ENCODE measurements around the gene EFNA5. TPM values are rescaled to one million over a fixed set of nuclear protein-coding genes. Genes with fewer than 3 reads are reported as not detected.

Gene EFNA5
- polyA plus RNA-seq, 3 donors, result 0.74 to 5.4 (median 2.8) TPM

GRCh38 chr5:107653685-107654084 lies 17.1 kb downstream of the EFNA5 start:
- H3K27ac ChIP-seq (ENCODE audit: low read depth, low read length), result no peak overlapping the region
- 40 to 78% (median 71%) methylated on average over 2 of the region's 2 CpGs for WGBS, 3 donors

GRCh38 chr5:107652839-107653607 lies 17.7 kb downstream of the EFNA5 start:
- 54 to 70% (median 69%) methylated on average over 4 of the region's 4 CpGs for WGBS, 3 donors
- H3K27ac ChIP-seq (ENCODE audit: low read depth, low read length), result no peak overlapping the region

- WGBS, 3 donors, result 72 to 82% (median 74%) methylated on average over 1 of the region's 1 CpG
- H3K27ac ChIP-seq (ENCODE audit: low read depth, low read length), result no peak overlapping the region
Measured at GRCh38 chr5:107652408-107652807, 18.3 kb downstream of the EFNA5 start.

GRCh38 chr5:107651325-107651724 lies 19.4 kb downstream of the EFNA5 start:
- no peak overlapping the region for H3K27ac ChIP-seq (ENCODE audit: low read depth, low read length)
- WGBS, 3 donors, result 89 to 97% (median 92%) methylated on average over 6 of the region's 6 CpGs

GRCh38 chr5:107646418-107646817 lies 24.3 kb downstream of the EFNA5 start:
- no peak overlapping the region for H3K27ac ChIP-seq (ENCODE audit: low read depth, low read length)

GRCh38 chr5:107640568-107640967 lies 30.2 kb downstream of the EFNA5 start:
- 88 to 91% (median 89%) methylated on average over 3 of the region's 3 CpGs for WGBS, 3 donors

GRCh38 chr5:107639990-107640389 lies 30.7 kb downstream of the EFNA5 start:
- H3K27ac ChIP-seq (ENCODE audit: low read depth, low read length), result no peak overlapping the region
- 75 to 83% (median 77%) methylated on average over 3 of the region's 3 CpGs for WGBS, 3 donors

More at GRCh38 chr5:107640568-107640967, 30.2 kb downstream of the EFNA5 start:
- no peak overlapping the region for H3K27ac ChIP-seq (ENCODE audit: low read depth, low read length)

GRCh38 chr5:107636555-107636954 lies 34.2 kb downstream of the EFNA5 start:
- H3K27ac ChIP-seq (ENCODE audit: low read depth, low read length), result no peak overlapping the region
- 43 to 46% (median 43%) methylated on average over 3 of the region's 3 CpGs for WGBS, 3 donors

- WGBS, 3 donors, result 77 to 80% (median 80%) methylated on average over 4 of the region's 4 CpGs
- no peak overlapping the region for H3K27ac ChIP-seq (ENCODE audit: low read depth, low read length)
Measured at GRCh38 chr5:107636068-107636467, 34.7 kb downstream of the EFNA5 start.

- WGBS, 3 donors, result 91 to 92% (median 92%) methylated on average over 7 of the region's 7 CpGs
- H3K27ac ChIP-seq (ENCODE audit: low read depth, low read length), result no peak overlapping the region
Measured at GRCh38 chr5:107634981-107635848, 35.5 kb downstream of the EFNA5 start.

- H3K27ac ChIP-seq (ENCODE audit: low read depth, low read length), result no peak overlapping the region
- WGBS, 3 donors, result 72 to 79% (median 77%) methylated on average over 11 of the region's 11 CpGs
Measured at GRCh38 chr5:107633171-107633901, 37.4 kb downstream of the EFNA5 start.

- WGBS, 3 donors, result 74 to 89% (median 74%) methylated on average over 4 of the region's 4 CpGs
- H3K27ac ChIP-seq (ENCODE audit: low read depth, low read length), result no peak overlapping the region
Measured at GRCh38 chr5:107631805-107632362, 38.9 kb downstream of the EFNA5 start.

GRCh38 chr5:107630184-107630583 lies 40.6 kb downstream of the EFNA5 start:
- WGBS, 3 donors, result 98 to 100% (median 99%) methylated on average over 2 of the region's 2 CpGs
- no peak overlapping the region for H3K27ac ChIP-seq (ENCODE audit: low read depth, low read length)

- 96 to 100% (median 97%) methylated on average over 1 of the region's 1 CpG for WGBS, 3 donors
- no peak overlapping the region for H3K27ac ChIP-seq (ENCODE audit: low read depth, low read length)
Measured at GRCh38 chr5:107624235-107624634, 46.5 kb downstream of the EFNA5 start.

GRCh38 chr5:107621089-107621488 lies 49.6 kb downstream of the EFNA5 start:
- WGBS, 3 donors, result 91 to 97% (median 94%) methylated on average over 1 of the region's 1 CpG

GRCh38 chr5:107619781-107620180 lies 51.0 kb downstream of the EFNA5 start:
- WGBS, 3 donors, result 58 to 73% (median 72%) methylated on average over 2 of the region's 2 CpGs
- H3K27ac ChIP-seq (ENCODE audit: low read depth, low read length), result no peak overlapping the region

More at GRCh38 chr5:107621089-107621488, 49.6 kb downstream of the EFNA5 start:
- H3K27ac ChIP-seq (ENCODE audit: low read depth, low read length), result no peak overlapping the region

GRCh38 chr5:107618242-107618641 lies 52.5 kb downstream of the EFNA5 start:
- 85 to 88% (median 88%) methylated on average over 3 of the region's 3 CpGs for WGBS, 3 donors
- H3K27ac ChIP-seq (ENCODE audit: low read depth, low read length), result no peak overlapping the region

GRCh38 chr5:107617052-107617451 lies 53.7 kb downstream of the EFNA5 start:
- no peak overlapping the region for H3K27ac ChIP-seq (ENCODE audit: low read depth, low read length)
- WGBS, 3 donors, result 94 to 100% (median 96%) methylated on average over 1 of the region's 1 CpG

Measured in adipose tissue (tissue), 3 donors.